Measurements from ENCODE around the gene TPST1.
"Not testable (repeated sequence)": the region's sequence is repeated elsewhere in the genome, so short reads cannot be mapped to it uniquely, and the experiment has no call there.

The TPST1 gene

GRCh38 chr7:66371096-66371824, 166.1 kb downstream of the TPST1 start:
- Histone ChIP-seq H3K36me3 (no peaks in the 10 kb centered on the region), H3K27ac (no peak overlapping the region), H3K27me3 (no peaks in the 10 kb centered on the region), H3K4me1 (ENCODE audit: control insufficient read depth in 1 of 2, insufficient read depth in 1 of 2, low read depth in 1 of 2, low read length in 1 of 2) (peaks cover 9 to 15% of the 10 kb centered on the region in 2 experiments), H3K9me3 (no peaks in the 10 kb centered on the region), H3K4me3 (ENCODE audit: low read depth in 1 of 2, low read length in 1 of 2) (no peak overlapping the region)
- no peak for TF ChIP-seq CTCF (IDR thresholded peaks at IDR 0.05)

- not testable (repeated sequence) for H3K27me3 ChIP-seq; H3K4me3 ChIP-seq (ENCODE audit: low read depth in 1 of 2, low read length in 1 of 2); H3K9me3 ChIP-seq; H3K36me3 ChIP-seq
- Histone ChIP-seq H3K4me1 (ENCODE audit: control insufficient read depth in 1 of 2, insufficient read depth in 1 of 2, low read depth in 1 of 2, low read length in 1 of 2) (peaks cover 9 to 15% of the 10 kb centered on the region in 2 experiments), H3K27ac (peak overlapping the region; percentile 51)
Measured at GRCh38 chr7:66374141-66374840, 169.2 kb downstream of the TPST1 start.

GRCh38 chr7:66376264-66376945, 171.3 kb downstream of the TPST1 start:
- peaks cover 9 to 15% of the 10 kb centered on the region in 2 experiments for H3K4me1 ChIP-seq (ENCODE audit: control insufficient read depth in 1 of 2, insufficient read depth in 1 of 2, low read depth in 1 of 2, low read length in 1 of 2)
- no peak for TF ChIP-seq CTCF (IDR thresholded peaks at IDR 0.05)

GRCh38 chr7:66377045-66377444, 171.9 kb downstream of the TPST1 start:
- Histone ChIP-seq H3K4me3 (ENCODE audit: low read depth in 1 of 2, low read length in 1 of 2) (no peak overlapping the region), H3K36me3 (no peaks in the 10 kb centered on the region), H3K27me3 (no peaks in the 10 kb centered on the region), H3K9me3 (no peaks in the 10 kb centered on the region), H3K27ac (no peak overlapping the region), H3K4me1 (ENCODE audit: control insufficient read depth in 1 of 2, insufficient read depth in 1 of 2, low read depth in 1 of 2, low read length in 1 of 2) (peaks cover 9 to 15% of the 10 kb centered on the region in 2 experiments)
- no peak for TF ChIP-seq CTCF (IDR thresholded peaks at IDR 0.05)

More at GRCh38 chr7:66376264-66376945, 171.3 kb downstream of the TPST1 start:
- H3K36me3 ChIP-seq: no peaks in the 10 kb centered on the region
- H3K4me3 ChIP-seq (ENCODE audit: low read depth in 1 of 2, low read length in 1 of 2): no peak overlapping the region
- H3K27me3 ChIP-seq: no peaks in the 10 kb centered on the region
- no peaks in the 10 kb centered on the region for H3K9me3 ChIP-seq
- no peak overlapping the region for H3K27ac ChIP-seq

- peaks cover 16 to 20% of the 10 kb centered on the region in 2 experiments for H3K4me1 ChIP-seq (ENCODE audit: control insufficient read depth in 1 of 2, insufficient read depth in 1 of 2, low read depth in 1 of 2, low read length in 1 of 2)
- no peaks in the 10 kb centered on the region for H3K36me3 ChIP-seq
- H3K27ac ChIP-seq: no peak overlapping the region
- H3K9me3 ChIP-seq: no peaks in the 10 kb centered on the region
- TF ChIP-seq CTCF (IDR thresholded peaks at IDR 0.05): no peak
- no peak overlapping the region for H3K4me3 ChIP-seq (ENCODE audit: low read depth in 1 of 2, low read length in 1 of 2)
- H3K27me3 ChIP-seq: no peaks in the 10 kb centered on the region
Measured at GRCh38 chr7:66377714-66378113, 172.6 kb downstream of the TPST1 start.
